ENCODE measurements around the gene OR51E1.

OR51E1 gene

GRCh38 chr11:4654635-4655369 is 11.0 kb downstream of the OR51E1 start:
- Histone ChIP-seq H3K27me3 (replicated peaks; ENCODE audit: control insufficient read depth, insufficient read depth, low read length) (peaks cover 5% of the 10 kb centered on the region), H3K4me1 (ENCODE audit: control insufficient read depth, insufficient read depth, low read length) (no peaks in the 10 kb centered on the region), H3K36me3 (ENCODE audit: control insufficient read depth, insufficient read depth, low read length, severe bottlenecking) (no peaks in the 10 kb centered on the region), H3K9ac (ENCODE audit: low read length) (no peak overlapping the region), H3K9me3 (ENCODE audit: control insufficient read depth, low read length) (no peaks in the 10 kb centered on the region), H3K4me3 (ENCODE audit: low read length) (no peak overlapping the region)
- no peak for DNase-seq (ENCODE audit: low read depth)

DNA sequence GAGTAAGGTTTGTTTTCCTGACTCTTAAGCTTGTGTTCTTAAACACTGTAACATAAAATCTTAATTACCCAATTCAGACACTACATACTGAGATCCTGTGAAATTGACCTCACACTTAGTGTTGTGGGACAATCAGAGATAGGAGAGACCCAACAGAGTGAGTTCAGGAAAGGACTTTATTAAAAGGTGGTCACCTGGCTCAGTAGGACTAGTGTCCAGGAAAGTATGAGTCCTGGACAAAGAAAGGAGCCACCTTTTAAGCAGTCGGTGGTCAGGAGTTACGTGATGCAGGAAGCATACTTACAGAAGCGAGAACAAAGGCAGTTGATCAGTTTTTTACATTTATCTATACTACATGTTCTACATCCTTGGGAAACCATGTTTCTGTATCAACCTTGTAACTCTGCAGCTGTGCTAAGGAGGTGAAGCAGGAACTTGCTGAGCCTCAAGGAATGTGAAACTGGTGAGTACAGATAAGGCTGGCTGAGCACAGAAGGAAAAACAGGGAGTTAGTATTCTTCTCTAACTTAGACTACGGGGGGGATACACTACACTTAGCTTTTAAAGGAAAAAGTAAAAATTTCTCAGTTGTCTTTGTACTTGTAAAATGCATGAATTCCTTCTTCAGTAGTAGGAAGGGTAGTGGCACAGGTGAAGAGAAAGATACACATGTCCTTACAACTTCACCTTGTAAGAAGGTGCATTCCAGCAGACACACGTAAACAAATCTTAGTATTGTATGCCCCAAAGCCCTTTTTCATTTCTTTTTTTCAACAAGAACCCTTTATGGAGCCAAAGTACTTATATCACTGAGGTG is 15.1 kb downstream of the OR51E1 start:
- peaks cover 13% of the 10 kb centered on the region for H3K27me3 ChIP-seq (replicated peaks; ENCODE audit: control insufficient read depth, insufficient read depth, low read length)
- H3K4me1 ChIP-seq (ENCODE audit: control insufficient read depth, insufficient read depth, low read length), result no peaks in the 10 kb centered on the region
- H3K36me3 ChIP-seq (ENCODE audit: control insufficient read depth, insufficient read depth, low read length, severe bottlenecking), result no peaks in the 10 kb centered on the region
- H3K9ac ChIP-seq (ENCODE audit: low read length), result no peak overlapping the region
- no peak for DNase-seq (ENCODE audit: low read depth)
- H3K9me3 ChIP-seq (ENCODE audit: control insufficient read depth, low read length), result no peaks in the 10 kb centered on the region
- no peak overlapping the region for H3K4me3 ChIP-seq (ENCODE audit: low read length)

GRCh38 chr11:4662876-4663275 is 19.1 kb downstream of the OR51E1 start:
- Histone ChIP-seq H3K27me3 (replicated peaks; ENCODE audit: control insufficient read depth, insufficient read depth, low read length) (peaks cover 13% of the 10 kb centered on the region), H3K9me3 (ENCODE audit: control insufficient read depth, low read length) (no peaks in the 10 kb centered on the region), H3K4me1 (ENCODE audit: control insufficient read depth, insufficient read depth, low read length) (no peaks in the 10 kb centered on the region), H3K4me3 (ENCODE audit: low read length) (no peak overlapping the region), H3K9ac (ENCODE audit: low read length) (no peak overlapping the region), H3K36me3 (ENCODE audit: control insufficient read depth, insufficient read depth, low read length, severe bottlenecking) (no peaks in the 10 kb centered on the region)
- DNase-seq (ENCODE audit: low read depth), result no peak

- no peak overlapping the region for H3K4me3 ChIP-seq (ENCODE audit: low read length)
These were observed 20.4 kb downstream of the OR51E1 start for GRCh38 chr11:4664183-4664582.

DNA sequence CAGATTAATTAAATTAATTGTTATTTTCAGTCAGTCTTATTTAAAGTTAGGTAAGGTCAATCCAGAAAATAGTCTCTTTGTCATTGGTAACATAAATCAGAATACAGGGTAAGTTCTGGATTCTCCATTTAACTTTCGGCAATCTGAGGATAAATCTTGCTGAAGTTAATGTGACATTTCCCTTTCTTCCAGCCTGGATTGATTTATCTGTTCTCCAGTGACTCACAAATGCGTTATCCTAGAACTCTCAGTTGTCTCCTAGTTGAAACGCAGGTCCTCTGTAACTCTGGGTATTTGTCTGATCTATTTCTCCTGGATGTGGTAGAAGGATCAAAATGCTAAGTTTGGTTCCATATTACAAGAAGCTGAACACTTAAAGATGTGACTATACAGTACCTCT is 21.0 kb downstream of the OR51E1 start:
- H3K4me3 ChIP-seq (ENCODE audit: low read length), result no peak overlapping the region
- H3K9me3 ChIP-seq (ENCODE audit: control insufficient read depth, low read length), result no peaks in the 10 kb centered on the region
- no peaks in the 10 kb centered on the region for H3K36me3 ChIP-seq (ENCODE audit: control insufficient read depth, insufficient read depth, low read length, severe bottlenecking)
- no peak overlapping the region for H3K9ac ChIP-seq (ENCODE audit: low read length)
- no peak for DNase-seq (ENCODE audit: low read depth)
- H3K4me1 ChIP-seq (ENCODE audit: control insufficient read depth, insufficient read depth, low read length), result no peaks in the 10 kb centered on the region
- H3K27me3 ChIP-seq (replicated peaks; ENCODE audit: control insufficient read depth, insufficient read depth, low read length), result peaks cover 7% of the 10 kb centered on the region

More at GRCh38 chr11:4664183-4664582, 20.4 kb downstream of the OR51E1 start:
- Histone ChIP-seq H3K9ac (ENCODE audit: low read length) (no peak overlapping the region), H3K27me3 (replicated peaks; ENCODE audit: control insufficient read depth, insufficient read depth, low read length) (peaks cover 10% of the 10 kb centered on the region), H3K9me3 (ENCODE audit: control insufficient read depth, low read length) (no peaks in the 10 kb centered on the region), H3K4me1 (ENCODE audit: control insufficient read depth, insufficient read depth, low read length) (no peaks in the 10 kb centered on the region), H3K36me3 (ENCODE audit: control insufficient read depth, insufficient read depth, low read length, severe bottlenecking) (no peaks in the 10 kb centered on the region)
- no peak for DNase-seq (ENCODE audit: low read depth)

GRCh38 chr11:4665424-4665823 is 21.6 kb downstream of the OR51E1 start:
- H3K4me3 ChIP-seq (ENCODE audit: low read length), result no peak overlapping the region
- peaks cover 6% of the 10 kb centered on the region for H3K27me3 ChIP-seq (replicated peaks; ENCODE audit: control insufficient read depth, insufficient read depth, low read length)
- no peak for DNase-seq (ENCODE audit: low read depth)
- H3K36me3 ChIP-seq (ENCODE audit: control insufficient read depth, insufficient read depth, low read length, severe bottlenecking), result no peaks in the 10 kb centered on the region
- no peaks in the 10 kb centered on the region for H3K9me3 ChIP-seq (ENCODE audit: control insufficient read depth, low read length)
- H3K4me1 ChIP-seq (ENCODE audit: control insufficient read depth, insufficient read depth, low read length), result no peaks in the 10 kb centered on the region
- H3K9ac ChIP-seq (ENCODE audit: low read length), result no peak overlapping the region

DNA sequence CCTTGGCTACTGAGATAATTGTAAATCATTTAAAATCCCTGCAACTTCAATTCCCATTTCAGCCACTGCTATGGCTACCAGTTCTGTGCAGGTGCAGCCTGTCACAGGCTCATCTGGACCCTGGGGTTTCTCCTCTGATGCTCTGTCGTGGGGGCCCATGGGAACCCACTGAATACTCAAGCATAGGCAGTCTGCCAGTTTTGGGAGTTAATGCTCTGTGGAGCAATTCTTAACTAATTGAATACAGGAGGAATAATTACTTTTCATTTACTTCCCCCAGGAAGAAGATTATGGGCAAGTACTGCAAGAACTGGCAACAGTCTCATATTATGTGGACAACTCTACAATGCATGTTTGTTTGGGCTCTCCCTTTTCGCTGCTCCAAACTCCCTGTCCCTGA is 28.0 kb downstream of the OR51E1 start:
- no peaks in the 10 kb centered on the region for H3K9me3 ChIP-seq (ENCODE audit: control insufficient read depth, low read length)
- H3K27me3 ChIP-seq (replicated peaks; ENCODE audit: control insufficient read depth, insufficient read depth, low read length), result no peaks in the 10 kb centered on the region
- H3K36me3 ChIP-seq (ENCODE audit: control insufficient read depth, insufficient read depth, low read length, severe bottlenecking), result no peaks in the 10 kb centered on the region
- no peaks in the 10 kb centered on the region for H3K4me1 ChIP-seq (ENCODE audit: control insufficient read depth, insufficient read depth, low read length)
- no peak overlapping the region for H3K9ac ChIP-seq (ENCODE audit: low read length)
- no peak for DNase-seq (ENCODE audit: low read depth)
- no peak overlapping the region for H3K4me3 ChIP-seq (ENCODE audit: low read length)

GRCh38 chr11:4672470-4672869 is 28.7 kb downstream of the OR51E1 start:
- no peaks in the 10 kb centered on the region for H3K4me1 ChIP-seq (ENCODE audit: control insufficient read depth, insufficient read depth, low read length)
- H3K9ac ChIP-seq (ENCODE audit: low read length), result no peak overlapping the region
- no peak for DNase-seq (ENCODE audit: low read depth)
- H3K9me3 ChIP-seq (ENCODE audit: control insufficient read depth, low read length), result no peaks in the 10 kb centered on the region
- H3K4me3 ChIP-seq (ENCODE audit: low read length), result no peak overlapping the region
- no peaks in the 10 kb centered on the region for H3K36me3 ChIP-seq (ENCODE audit: control insufficient read depth, insufficient read depth, low read length, severe bottlenecking)
- H3K27me3 ChIP-seq (replicated peaks; ENCODE audit: control insufficient read depth, insufficient read depth, low read length), result no peaks in the 10 kb centered on the region

- no peaks in the 10 kb centered on the region for H3K4me1 ChIP-seq (ENCODE audit: control insufficient read depth, insufficient read depth, low read length)
- H3K4me3 ChIP-seq (ENCODE audit: low read length), result no peak overlapping the region
- H3K27me3 ChIP-seq (replicated peaks; ENCODE audit: control insufficient read depth, insufficient read depth, low read length), result no peaks in the 10 kb centered on the region
- no peak overlapping the region for H3K9ac ChIP-seq (ENCODE audit: low read length)
- DNase-seq (ENCODE audit: low read depth), result no peak
- H3K9me3 ChIP-seq (ENCODE audit: control insufficient read depth, low read length), result no peaks in the 10 kb centered on the region
- no peaks in the 10 kb centered on the region for H3K36me3 ChIP-seq (ENCODE audit: control insufficient read depth, insufficient read depth, low read length, severe bottlenecking)
These were observed 30.0 kb downstream of the OR51E1 start for GRCh38 chr11:4673781-4674180.

- H3K9ac ChIP-seq (ENCODE audit: low read length), result no peak overlapping the region
- H3K36me3 ChIP-seq (ENCODE audit: control insufficient read depth, insufficient read depth, low read length, severe bottlenecking), result no peaks in the 10 kb centered on the region
- DNase-seq (ENCODE audit: low read depth), result no peak
- H3K4me1 ChIP-seq (ENCODE audit: control insufficient read depth, insufficient read depth, low read length), result no peaks in the 10 kb centered on the region
- no peaks in the 10 kb centered on the region for H3K9me3 ChIP-seq (ENCODE audit: control insufficient read depth, low read length)
- H3K4me3 ChIP-seq (ENCODE audit: low read length), result no peak overlapping the region
- no peaks in the 10 kb centered on the region for H3K27me3 ChIP-seq (replicated peaks; ENCODE audit: control insufficient read depth, insufficient read depth, low read length)
These were observed 34.2 kb downstream of the OR51E1 start for GRCh38 chr11:4677948-4678347.

DNA sequence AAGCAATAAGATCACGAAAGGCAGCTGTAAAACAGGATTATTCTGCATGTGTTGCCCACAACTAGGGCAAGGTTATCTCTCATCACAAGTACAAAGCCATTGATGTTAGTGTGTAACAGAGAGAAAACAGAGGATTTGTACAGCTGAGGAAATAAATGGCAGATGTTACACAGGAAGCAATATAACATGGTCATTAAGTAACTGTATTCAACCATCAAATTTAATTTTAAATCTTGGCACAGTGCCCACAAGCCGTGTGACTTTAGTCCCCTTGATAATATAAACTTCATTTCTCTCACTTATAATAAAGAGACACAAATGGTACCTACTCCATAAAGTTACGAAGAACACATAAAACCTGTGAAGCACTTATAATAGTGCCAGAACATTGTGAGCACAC is 36.6 kb downstream of the OR51E1 start:
- H3K27me3 ChIP-seq (replicated peaks; ENCODE audit: control insufficient read depth, insufficient read depth, low read length), result no peaks in the 10 kb centered on the region

More for the DNA sequence above, 36.6 kb downstream of the OR51E1 start:
- H3K9ac ChIP-seq (ENCODE audit: low read length), result no peak overlapping the region
- H3K4me3 ChIP-seq (ENCODE audit: low read length), result no peak overlapping the region
- H3K4me1 ChIP-seq (ENCODE audit: control insufficient read depth, insufficient read depth, low read length), result no peaks in the 10 kb centered on the region
- DNase-seq (ENCODE audit: low read depth), result no peak
- no peaks in the 10 kb centered on the region for H3K36me3 ChIP-seq (ENCODE audit: control insufficient read depth, insufficient read depth, low read length, severe bottlenecking)
- H3K9me3 ChIP-seq (ENCODE audit: control insufficient read depth, low read length), result no peaks in the 10 kb centered on the region
